ENCODE measurements around the gene CCDC185. TPM values are rescaled to one million over a fixed set of nuclear protein-coding genes. Genes with fewer than 3 reads are reported as not detected.

The CCDC185 gene
- total RNA-seq, 1 donor from 2014 or later, result not detected

GRCh38 chr1:223419115-223419514 is 25.9 kb downstream of the CCDC185 start:
- Mint-ChIP-seq H3K27me3 (no peaks in the 10 kb centered on the region), H3K27ac (no peak overlapping the region), H3K4me3 (no peak overlapping the region), H3K4me1 (ENCODE audit: unreplicated experiment) (no peaks in the 10 kb centered on the region), H3K9me3 (peaks cover 8% of the 10 kb centered on the region), H3K36me3 (no peaks in the 10 kb centered on the region)
- TF ChIP-seq CTCF (conservative IDR thresholded peaks at IDR 0.05), result no peak
- no peak for DNase-seq (ENCODE audit: extremely low spot score, unreplicated experiment)

- no peaks in the 10 kb centered on the region for H3K4me1 Mint-ChIP-seq (ENCODE audit: unreplicated experiment)
- no peaks in the 10 kb centered on the region for H3K27me3 Mint-ChIP-seq
- no peak for DNase-seq (ENCODE audit: extremely low spot score, unreplicated experiment)
- no peak overlapping the region for H3K27ac Mint-ChIP-seq
- TF ChIP-seq CTCF (conservative IDR thresholded peaks at IDR 0.05), result no peak
- no peak overlapping the region for H3K4me3 Mint-ChIP-seq
- no peaks in the 10 kb centered on the region for H3K36me3 Mint-ChIP-seq
- H3K9me3 Mint-ChIP-seq, result peaks cover 8% of the 10 kb centered on the region
Measured at GRCh38 chr1:223419561-223419960, 26.3 kb downstream of the CCDC185 start.

DNA sequence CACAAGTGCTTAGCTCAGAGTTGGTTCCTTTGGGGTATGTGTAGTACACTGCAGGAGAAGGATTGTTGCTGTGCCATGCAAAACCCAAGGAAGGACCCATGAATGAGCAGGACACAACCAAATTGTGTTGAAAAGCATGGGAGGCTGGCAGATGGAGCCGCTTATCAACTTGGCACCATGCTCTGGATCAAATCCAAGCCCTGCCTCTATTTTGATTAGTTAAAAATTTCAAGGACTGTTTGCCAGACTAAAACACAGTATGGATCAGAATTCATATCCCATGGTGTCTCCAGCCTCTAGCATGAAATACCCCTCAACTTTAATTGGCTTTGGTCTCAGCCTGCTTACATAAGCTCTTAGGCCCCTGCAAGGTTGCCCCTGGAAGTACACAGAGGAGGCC is 27.8 kb downstream of the CCDC185 start:
- Mint-ChIP-seq H3K4me3 (no peak overlapping the region), H3K36me3 (no peaks in the 10 kb centered on the region), H3K27me3 (no peaks in the 10 kb centered on the region), H3K9me3 (peaks cover 8% of the 10 kb centered on the region), H3K4me1 (ENCODE audit: unreplicated experiment) (no peaks in the 10 kb centered on the region), H3K27ac (no peak overlapping the region)
- TF ChIP-seq CTCF (conservative IDR thresholded peaks at IDR 0.05), result no peak
- DNase-seq (ENCODE audit: extremely low spot score, unreplicated experiment), result no peak

- no peaks in the 10 kb centered on the region for H3K4me1 Mint-ChIP-seq (ENCODE audit: unreplicated experiment)
- peak overlapping the region; percentile 37 for H3K4me3 Mint-ChIP-seq
- DNase-seq (ENCODE audit: extremely low spot score, unreplicated experiment), result no peak
- TF ChIP-seq CTCF (conservative IDR thresholded peaks at IDR 0.05), result no peak
- H3K27ac Mint-ChIP-seq, result peak overlapping the region; percentile 60
- no peaks in the 10 kb centered on the region for H3K36me3 Mint-ChIP-seq
- H3K27me3 Mint-ChIP-seq, result no peaks in the 10 kb centered on the region
- H3K9me3 Mint-ChIP-seq, result peaks cover 8% of the 10 kb centered on the region
Measured at GRCh38 chr1:223421676-223422075, 28.5 kb downstream of the CCDC185 start.

DNA sequence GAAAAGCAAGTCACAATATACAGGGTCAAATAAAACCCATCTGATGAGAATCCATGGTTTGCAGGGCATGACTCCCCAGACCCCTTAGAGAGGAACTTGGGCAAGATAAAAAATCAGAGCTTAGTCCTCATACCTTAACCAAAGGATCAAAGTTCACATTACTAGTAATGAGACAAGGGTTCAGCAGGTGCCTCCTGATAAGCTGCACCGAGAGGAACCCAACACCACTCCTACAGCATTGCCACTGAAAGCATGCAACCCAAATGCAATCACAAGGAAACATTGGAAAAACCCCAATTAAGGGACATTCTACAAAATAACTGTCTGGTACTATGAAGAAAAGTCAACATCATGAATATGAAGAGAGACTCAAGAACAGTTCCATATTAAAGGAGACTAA is 29.7 kb downstream of the CCDC185 start:
- DNase-seq (ENCODE audit: extremely low spot score, unreplicated experiment), result no peak
- Mint-ChIP-seq H3K9me3 (peaks cover 8% of the 10 kb centered on the region), H3K36me3 (no peaks in the 10 kb centered on the region), H3K4me3 (no peak overlapping the region), H3K27ac (no peak overlapping the region), H3K27me3 (no peaks in the 10 kb centered on the region), H3K4me1 (ENCODE audit: unreplicated experiment) (no peaks in the 10 kb centered on the region)
- TF ChIP-seq CTCF (conservative IDR thresholded peaks at IDR 0.05), result no peak

GRCh38 chr1:223423641-223424233 is 30.5 kb downstream of the CCDC185 start:
- no peak for TF ChIP-seq CTCF (conservative IDR thresholded peaks at IDR 0.05)
- Mint-ChIP-seq H3K4me3 (no peak overlapping the region), H3K36me3 (no peaks in the 10 kb centered on the region), H3K27ac (no peak overlapping the region), H3K4me1 (ENCODE audit: unreplicated experiment) (no peaks in the 10 kb centered on the region), H3K9me3 (peaks cover 14% of the 10 kb centered on the region), H3K27me3 (no peaks in the 10 kb centered on the region)
- DNase-seq (ENCODE audit: extremely low spot score, unreplicated experiment), result no peak
